Stimulated activated naive CD8-positive, alpha-beta T cell treated with anti-CD3 and anti-CD28 coated beads, Interleukin-15, amount 100 ng/mL, for 72 hours (primary cell): ENCODE results near the gene ARHGEF17.
A peak's percentile ranks its signal among the peaks of the same experiment; 100 is the strongest.

Experiments used
- ATAC-seq: fragments of 150-1000 bp; cut with Tn5 transposase; 2 replicates; pipeline ENCODE4 v1.10.0; 2021; ENCODE audit warnings: mild to moderate bottlenecking, moderate library complexity
- DNase-seq, 2 donors: peaks; one replicate each; pipeline ENCODE4 v3.0.0; 2021 to 2022
- H3K27ac Mint-ChIP-seq, 2 donors: one replicate each; pipeline ENCODE4 v1.8.0; 2022; ENCODE audit warnings: mild to moderate bottlenecking in 2 of 2, mixed read lengths in 2 of 2, moderate library complexity in 2 of 2
- H3K27me3 Mint-ChIP-seq: one replicate; pipeline ENCODE4 v1.8.0; 2022; ENCODE audit warnings: mixed read lengths
- H3K4me1 Mint-ChIP-seq: one replicate; pipeline ENCODE4 v1.8.0; 2022; ENCODE audit warnings: mild to moderate bottlenecking, mixed read lengths
- H3K4me3 Mint-ChIP-seq, 2 donors: one replicate each; pipeline ENCODE4 v1.8.0; 2022; ENCODE audit warnings: mild to moderate bottlenecking in 2 of 2, mixed read lengths in 2 of 2, moderate library complexity in 1 of 2
- H3K9me3 Mint-ChIP-seq, 2 donors: one replicate each; pipeline ENCODE4 v1.8.0; 2022; ENCODE audit warnings: mixed read lengths in 2 of 2

ARHGEF17 gene

GRCh38 chr11:73380331-73380730 lies 72.3 kb downstream of the ARHGEF17 start:
- H3K4me1 Mint-ChIP-seq, result peaks cover 93% of the 10 kb centered on the region
- DNase-seq (no peak), ATAC-seq (no peak)
- no peaks in the 10 kb centered on the region for H3K27me3 Mint-ChIP-seq
- H3K4me3 Mint-ChIP-seq, result no peak overlapping the region
- H3K27ac Mint-ChIP-seq, result peak overlapping the region in 1 of 2 donors; percentile 42
- no peaks in the 10 kb centered on the region for H3K9me3 Mint-ChIP-seq

- H3K4me3 Mint-ChIP-seq, result no peak overlapping the region
Measured at GRCh38 chr11:73380897-73381410, 72.9 kb downstream of the ARHGEF17 start.

GRCh38 chr11:73381589-73381988 lies 73.5 kb downstream of the ARHGEF17 start:
- no peaks in the 10 kb centered on the region for H3K9me3 Mint-ChIP-seq
- peak overlapping the region in 1 of 2 donors; percentile 42 for H3K27ac Mint-ChIP-seq
- no peaks in the 10 kb centered on the region for H3K27me3 Mint-ChIP-seq
- H3K4me1 Mint-ChIP-seq, result peaks cover 99% of the 10 kb centered on the region
- no peak overlapping the region for H3K4me3 Mint-ChIP-seq
- ATAC-seq (no peak), DNase-seq (no peak)

More at GRCh38 chr11:73380897-73381410, 72.9 kb downstream of the ARHGEF17 start:
- H3K27me3 Mint-ChIP-seq, result no peaks in the 10 kb centered on the region
- DNase-seq, result no peak
- peak overlapping the region in 1 of 2 donors; percentile 74 for H3K27ac Mint-ChIP-seq
- no peaks in the 10 kb centered on the region for H3K9me3 Mint-ChIP-seq
- peaks cover 93% of the 10 kb centered on the region for H3K4me1 Mint-ChIP-seq
- ATAC-seq, result no peak

- no peak overlapping the region for H3K4me3 Mint-ChIP-seq
- H3K27ac Mint-ChIP-seq, result peak overlapping the region in 1 of 2 donors; percentile 89
- no peaks in the 10 kb centered on the region for H3K9me3 Mint-ChIP-seq
Measured at GRCh38 chr11:73382183-73382582, 74.1 kb downstream of the ARHGEF17 start.

GRCh38 chr11:73382747-73383146 lies 74.7 kb downstream of the ARHGEF17 start:
- Mint-ChIP-seq H3K9me3 (no peaks in the 10 kb centered on the region), H3K4me1 (peaks cover 98% of the 10 kb centered on the region), H3K27me3 (no peaks in the 10 kb centered on the region), H3K27ac (no peak overlapping the region), H3K4me3 (no peak overlapping the region)
- DNase-seq, result no peak
- no peak for ATAC-seq

More at GRCh38 chr11:73382183-73382582, 74.1 kb downstream of the ARHGEF17 start:
- Mint-ChIP-seq H3K4me1 (peaks cover 99% of the 10 kb centered on the region), H3K27me3 (no peaks in the 10 kb centered on the region)
- no peak for DNase-seq
- no peak for ATAC-seq

GRCh38 chr11:73383249-73384124 lies 75.4 kb downstream of the ARHGEF17 start:
- H3K9me3 Mint-ChIP-seq, result no peaks in the 10 kb centered on the region
- H3K27me3 Mint-ChIP-seq, result no peaks in the 10 kb centered on the region
- peaks cover 98% of the 10 kb centered on the region for H3K4me1 Mint-ChIP-seq
- no peak overlapping the region for H3K4me3 Mint-ChIP-seq
- ATAC-seq (no peak), DNase-seq (no peak)
- H3K27ac Mint-ChIP-seq, result peak overlapping the region in 1 of 2 donors; percentile 85

- no peaks in the 10 kb centered on the region for H3K9me3 Mint-ChIP-seq
- DNase-seq, result no peak
- peaks cover 96% of the 10 kb centered on the region for H3K4me1 Mint-ChIP-seq
- H3K4me3 Mint-ChIP-seq, result no peak overlapping the region
- no peaks in the 10 kb centered on the region for H3K27me3 Mint-ChIP-seq
- peak overlapping the region; percentile 12 to 85 for H3K27ac Mint-ChIP-seq
- ATAC-seq, result no peak
Measured at GRCh38 chr11:73384125-73384441, 76.0 kb downstream of the ARHGEF17 start.

- Mint-ChIP-seq H3K4me1 (peaks cover 95% of the 10 kb centered on the region), H3K4me3 (peak overlapping the region; percentile 17 to 67), H3K27me3 (no peaks in the 10 kb centered on the region), H3K9me3 (no peaks in the 10 kb centered on the region), H3K27ac (peak overlapping the region; percentile 70 to 85)
- DNase-seq (no peak), ATAC-seq (peak; percentile 12)
Measured at GRCh38 chr11:73384531-73384871, 76.4 kb downstream of the ARHGEF17 start.

- H3K27ac Mint-ChIP-seq, result peak overlapping the region; percentile 70 to 85
- H3K4me3 Mint-ChIP-seq, result peak overlapping the region; percentile 17 to 67
- ATAC-seq, result peak; percentile 71
- H3K9me3 Mint-ChIP-seq, result no peaks in the 10 kb centered on the region
- no peaks in the 10 kb centered on the region for H3K27me3 Mint-ChIP-seq
- DNase-seq, result peak in 1 of 2 donors; percentile 41
- H3K4me1 Mint-ChIP-seq, result peaks cover 95% of the 10 kb centered on the region
Measured at GRCh38 chr11:73384872-73385689, 77.0 kb downstream of the ARHGEF17 start.

GRCh38 chr11:73386016-73386415 lies 77.9 kb downstream of the ARHGEF17 start:
- Mint-ChIP-seq H3K27ac (peak overlapping the region in 1 of 2 donors; percentile 85), H3K4me3 (no peak overlapping the region)
- ATAC-seq, result no peak

GRCh38 chr11:73386546-73386945 lies 78.5 kb downstream of the ARHGEF17 start:
- H3K4me3 Mint-ChIP-seq, result no peak overlapping the region
- DNase-seq (no peak), ATAC-seq (no peak)
- H3K9me3 Mint-ChIP-seq, result no peaks in the 10 kb centered on the region
- peaks cover 81% of the 10 kb centered on the region for H3K4me1 Mint-ChIP-seq
- H3K27ac Mint-ChIP-seq, result peak overlapping the region in 1 of 2 donors; percentile 93
- no peaks in the 10 kb centered on the region for H3K27me3 Mint-ChIP-seq

More at GRCh38 chr11:73386016-73386415, 77.9 kb downstream of the ARHGEF17 start:
- Mint-ChIP-seq H3K9me3 (no peaks in the 10 kb centered on the region), H3K27me3 (no peaks in the 10 kb centered on the region), H3K4me1 (peaks cover 87% of the 10 kb centered on the region)
- no peak for DNase-seq

- Mint-ChIP-seq H3K9me3 (no peaks in the 10 kb centered on the region), H3K4me3 (no peak overlapping the region), H3K27ac (peak overlapping the region in 1 of 2 donors; percentile 93), H3K27me3 (no peaks in the 10 kb centered on the region), H3K4me1 (peaks cover 70% of the 10 kb centered on the region)
- DNase-seq (no peak), ATAC-seq (no peak)
Measured at GRCh38 chr11:73387594-73388264, 79.7 kb downstream of the ARHGEF17 start.

GRCh38 chr11:73388265-73389133 lies 80.4 kb downstream of the ARHGEF17 start:
- no peak for ATAC-seq
- Mint-ChIP-seq H3K4me1 (peaks cover 62% of the 10 kb centered on the region), H3K27ac (peak overlapping the region; percentile 65 to 71), H3K4me3 (no peak overlapping the region), H3K27me3 (no peaks in the 10 kb centered on the region), H3K9me3 (no peaks in the 10 kb centered on the region)
- DNase-seq, result no peak

- Mint-ChIP-seq H3K4me3 (no peak overlapping the region), H3K9me3 (no peaks in the 10 kb centered on the region), H3K27ac (peak overlapping the region; percentile 14 to 71), H3K27me3 (no peaks in the 10 kb centered on the region), H3K4me1 (peaks cover 56% of the 10 kb centered on the region)
- no peak for DNase-seq
- no peak for ATAC-seq
Measured at GRCh38 chr11:73389134-73389525, 81.1 kb downstream of the ARHGEF17 start.
